Stimulated activated CD4-positive, alpha-beta T cell treated with anti-CD3 and anti-CD28 coated beads, Interleukin-2, amount 100 ng/mL, for 4 hours (primary cell): ENCODE measurements around the gene EPB41L2.
"Not testable (repeated sequence)": the region's sequence is repeated elsewhere in the genome, so short reads cannot be mapped to it uniquely, and the experiment has no call there.

Experiments used
- DNase-seq: peaks from one replicate; pipeline ENCODE4 v3.0.0-alpha.2; 2020; ENCODE audit warnings: low read depth

Gene EPB41L2

DNA sequence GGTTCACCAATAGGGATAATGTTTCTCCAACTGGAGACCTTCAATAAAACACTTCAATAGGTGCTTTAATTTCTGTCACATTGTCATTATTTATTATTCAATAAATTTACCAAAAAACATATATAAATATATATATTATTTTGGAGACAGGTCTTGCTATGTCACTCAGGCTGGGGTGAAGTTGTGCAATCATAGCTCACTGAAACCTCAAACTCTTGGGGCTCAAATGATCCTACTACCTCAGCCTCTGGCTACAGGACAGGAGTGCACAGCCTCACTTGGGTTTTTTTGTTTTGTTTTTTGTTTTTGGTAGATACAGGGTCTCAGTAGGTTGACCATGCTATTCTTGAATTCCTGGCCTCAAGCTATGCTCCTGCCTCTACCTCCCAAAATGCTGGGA, 226.0 kb downstream of the EPB41L2 start:
- DNase-seq: no peak

- no peak for DNase-seq
Measured at GRCh38 chr6:130836055-130836640, 226.9 kb downstream of the EPB41L2 start.

DNA sequence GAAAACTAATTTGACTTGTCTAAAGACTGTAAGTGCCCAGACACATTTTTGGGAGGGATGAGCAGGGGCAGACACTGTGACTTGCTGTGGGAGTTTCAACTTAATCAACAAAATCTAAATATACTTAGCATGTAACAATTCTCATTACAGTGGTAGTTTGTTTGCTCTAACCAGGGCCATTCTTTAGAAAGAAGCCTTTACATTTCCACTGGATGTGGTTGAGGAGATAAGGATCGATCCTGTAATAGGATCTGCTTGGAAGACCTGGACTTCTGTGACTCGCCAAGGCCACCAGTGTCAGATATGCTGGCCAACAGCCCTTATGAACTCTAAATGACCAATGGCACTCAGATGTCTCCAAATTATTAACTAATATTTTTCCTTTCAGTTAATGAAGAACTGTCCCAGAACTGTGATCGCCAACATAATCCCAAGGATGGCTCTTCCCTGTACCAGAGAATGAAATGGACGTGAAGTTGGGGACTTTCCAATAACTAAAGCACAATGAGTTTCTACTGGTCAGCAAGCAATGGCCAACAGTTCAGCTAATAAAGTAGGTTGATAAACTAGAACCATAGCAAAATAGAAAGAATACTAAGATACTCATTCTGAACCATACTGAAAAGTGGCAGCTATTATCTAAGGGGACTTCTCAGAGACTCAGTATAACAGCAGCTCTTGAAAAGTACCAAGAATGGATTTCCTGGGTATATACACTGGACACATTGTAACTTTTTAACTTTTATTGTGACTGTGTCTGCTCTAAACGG, 228.4 kb downstream of the EPB41L2 start:
- DNase-seq: no peak

- DNase-seq: no peak
Measured at GRCh38 chr6:130833569-130833968, 229.5 kb downstream of the EPB41L2 start.

DNA sequence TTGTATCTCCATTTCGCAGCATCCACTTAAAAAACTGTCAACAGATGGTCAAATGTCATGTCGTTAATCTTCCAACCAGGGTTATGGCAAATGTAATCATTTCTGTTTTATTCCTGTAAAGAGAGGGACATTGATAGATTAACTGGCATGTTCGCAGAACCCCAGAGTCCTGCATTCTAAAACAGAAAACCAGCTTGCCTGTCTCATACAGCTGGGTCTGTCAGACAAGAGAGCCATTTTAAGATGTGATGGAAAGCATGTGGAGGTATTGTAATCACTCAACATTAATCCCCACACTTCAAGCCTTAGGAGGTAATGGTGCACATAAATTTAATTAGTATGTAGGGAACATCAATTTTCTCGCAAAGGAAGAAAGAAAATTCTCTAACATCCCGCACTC, 231.4 kb downstream of the EPB41L2 start:
- DNase-seq: no peak

DNA sequence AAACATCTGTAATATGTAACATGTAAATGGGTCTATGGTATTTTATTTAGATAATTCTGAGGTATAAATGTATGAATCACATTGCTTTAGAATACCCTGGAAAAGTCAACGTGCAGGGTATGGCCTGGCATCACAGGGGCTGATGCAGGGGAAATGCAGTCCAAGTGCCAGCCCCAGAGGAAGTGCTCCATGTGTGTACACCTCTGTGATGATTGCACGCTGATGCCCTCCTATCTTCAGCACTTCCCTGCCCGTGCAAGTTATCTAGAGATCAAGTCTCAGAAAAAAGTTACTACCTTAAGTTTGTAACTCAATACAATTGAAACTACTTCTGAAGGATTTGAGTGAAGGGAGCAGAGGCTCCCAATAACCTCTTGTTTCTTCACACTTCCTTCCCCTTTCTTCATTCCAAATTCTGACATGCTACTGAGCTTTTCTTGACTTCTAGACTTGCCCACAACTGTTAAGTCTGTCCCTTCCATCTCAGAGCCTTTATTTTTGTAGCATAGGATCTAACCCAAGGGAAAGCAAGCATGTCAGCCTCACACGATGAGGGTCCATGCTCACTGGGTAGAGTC, 233.6 kb downstream of the EPB41L2 start:
- DNase-seq: no peak

DNA sequence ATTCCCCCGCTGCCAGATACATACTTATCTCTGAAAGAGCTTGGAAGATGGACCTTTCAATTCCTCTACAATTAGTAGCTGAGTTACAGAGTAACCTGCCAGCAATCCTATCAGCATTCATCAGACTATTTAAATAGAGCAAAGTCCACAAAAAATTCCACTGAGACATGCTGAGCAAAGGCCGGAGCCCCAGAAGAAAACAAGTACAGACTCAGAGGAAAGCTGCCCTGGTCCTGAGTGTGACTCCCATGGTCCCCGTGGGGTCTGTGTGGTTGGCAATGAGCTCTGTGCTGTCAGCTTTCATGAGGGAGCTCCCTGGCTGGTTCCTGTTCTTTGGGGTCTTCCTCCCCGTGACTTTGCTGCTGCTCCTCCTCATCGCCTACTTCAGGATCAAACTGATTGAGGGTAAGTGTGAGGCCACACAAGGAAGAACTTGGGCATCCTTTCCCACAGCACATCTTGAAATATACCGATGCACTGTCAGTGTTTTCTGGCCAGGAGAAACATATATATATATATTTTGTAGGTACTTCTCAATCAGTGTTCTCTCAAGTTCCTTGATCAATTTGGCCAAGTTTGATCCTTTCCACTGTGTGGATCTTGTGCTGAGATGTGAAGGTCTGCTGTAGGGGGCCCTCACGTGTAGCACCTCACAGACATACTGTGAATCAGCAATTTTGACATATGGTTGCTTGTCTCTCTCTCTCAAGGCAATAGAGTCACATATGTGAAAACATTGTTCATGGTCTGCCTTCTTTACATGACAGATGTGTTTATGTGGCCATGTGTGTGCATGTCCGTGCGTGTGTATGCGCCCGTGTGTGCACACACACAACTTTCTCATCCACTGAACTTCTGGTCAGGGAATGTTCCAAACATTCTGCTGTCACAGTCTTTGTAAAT, 235.5 kb downstream of the EPB41L2 start, which contains the start of gene SMLR1:
Gene SMLR1 (plus strand): TSS at position 160 of the 903 bp plus-strand sequence. CDS start 8 bp downstream, at position 168.
- DNase-seq: no peak

- no peak for DNase-seq
Measured at GRCh38 chr6:130826442-130827246, 236.4 kb downstream of the EPB41L2 start.

GRCh38 chr6:130825772-130826441, 237.1 kb downstream of the EPB41L2 start:
- no peak for DNase-seq

GRCh38 chr6:130824978-130825694, 237.9 kb downstream of the EPB41L2 start:
- no peak for DNase-seq

GRCh38 chr6:130822736-130823135, 240.3 kb downstream of the EPB41L2 start:
- no peak for DNase-seq

GRCh38 chr6:130815200-130816071, 247.6 kb downstream of the EPB41L2 start:
- DNase-seq: no peak

DNA sequence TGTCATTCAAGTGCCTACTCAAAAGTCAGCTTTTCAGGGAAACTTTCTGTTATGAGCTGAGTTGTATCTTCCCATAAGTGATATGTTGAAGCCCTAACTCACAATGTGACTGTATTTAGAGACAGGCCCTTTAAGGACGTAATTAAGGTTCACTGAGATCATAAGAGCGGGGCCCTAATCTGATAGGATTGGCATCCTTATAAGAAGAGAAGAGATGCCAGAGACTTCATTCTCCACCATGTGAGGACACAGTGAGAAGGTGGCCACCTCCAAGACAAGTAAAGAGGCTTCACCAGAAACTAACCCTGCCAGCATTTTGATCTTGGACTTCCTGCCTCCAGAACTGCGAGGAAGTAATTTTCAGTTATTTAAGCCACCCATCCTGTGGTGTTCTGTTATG, 248.5 kb downstream of the EPB41L2 start:
- no peak for DNase-seq

- DNase-seq: no peak
Measured at GRCh38 chr6:130811932-130812331, 251.1 kb downstream of the EPB41L2 start.

- DNase-seq: no peak
Measured at GRCh38 chr6:130810307-130811030, 252.6 kb downstream of the EPB41L2 start.

DNA sequence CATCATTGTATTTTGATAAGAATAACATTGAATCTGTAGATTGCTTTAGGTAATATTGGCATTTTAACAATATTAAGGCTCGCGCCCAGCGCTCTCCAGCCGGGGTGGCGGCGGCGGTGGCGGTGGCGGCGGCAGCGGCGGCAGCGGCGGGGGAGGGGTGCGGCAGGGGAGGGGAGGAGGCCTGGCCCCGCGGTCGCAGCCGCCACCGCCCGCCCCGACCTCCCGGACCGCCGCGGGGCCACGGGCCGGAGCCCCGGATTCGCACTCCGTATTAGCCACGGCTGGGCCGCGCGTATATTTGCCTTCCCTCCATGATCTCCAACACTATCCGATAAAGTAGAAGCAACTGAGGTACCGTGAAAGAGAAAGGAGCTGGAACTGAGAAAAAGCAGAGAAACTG, 261.7 kb downstream of the EPB41L2 start:
- not testable (repeated sequence) for DNase-seq

DNA sequence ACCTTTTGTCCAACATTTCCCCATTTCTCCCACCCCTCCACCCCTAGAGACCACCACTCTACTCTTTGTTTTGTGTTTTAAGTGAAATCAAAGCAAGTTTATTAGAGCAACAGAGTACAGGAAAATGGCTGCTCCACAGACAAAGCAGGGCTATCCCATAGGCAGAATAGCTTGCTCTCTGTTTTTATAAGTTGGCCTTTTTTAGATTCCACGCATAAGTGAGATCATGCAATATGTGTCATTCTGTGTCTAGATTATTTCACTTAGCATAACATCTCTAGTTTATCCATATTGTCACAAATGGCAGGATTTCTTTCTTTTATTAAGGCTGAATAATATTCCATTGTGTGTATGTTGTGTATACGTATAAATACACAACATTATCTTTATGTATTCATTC, 266.0 kb downstream of the EPB41L2 start:
- DNase-seq: no peak

DNA sequence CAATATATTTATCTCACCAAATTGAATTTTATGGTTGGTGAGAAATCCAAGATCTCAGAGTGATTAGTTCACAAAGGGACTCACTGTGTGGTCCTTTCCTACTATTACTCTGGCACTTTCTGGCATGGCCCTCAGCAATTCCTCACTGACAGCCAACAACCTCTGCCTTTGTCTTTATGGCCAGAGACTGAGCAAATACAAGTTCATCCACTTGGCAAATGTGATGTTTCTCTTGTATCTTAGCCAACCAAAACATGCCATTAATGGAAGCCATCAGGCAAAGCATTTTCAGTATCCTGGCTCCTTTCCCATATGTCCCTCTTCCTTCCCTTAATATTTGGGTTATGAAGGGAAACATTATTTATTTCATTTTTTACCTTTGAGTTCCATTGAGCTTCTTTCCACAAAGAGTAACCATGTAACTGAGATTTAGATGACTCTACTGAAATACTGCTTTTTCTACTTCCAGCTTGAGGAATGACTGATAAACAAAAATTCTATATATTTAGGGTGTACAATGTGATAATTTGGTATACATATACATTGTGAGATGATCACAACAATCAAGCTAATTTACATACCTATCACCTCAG, 266.6 kb downstream of the EPB41L2 start:
- no peak for DNase-seq
